HG03469 (cell line): ENCODE results near the gene MSI2.

ENCODE experiments used
- ATAC-seq: cut with Tn5 transposase; IDR thresholded peaks from one replicate; pipeline ENCODE4 v1.9.1; 2021; ENCODE audit warnings: mild to moderate bottlenecking, moderate library complexity, moderate number of reproducible peaks; ENCODE audit not compliant: unreplicated experiment

Gene MSI2

GRCh38 chr17:57313097-57313835 lies 56.9 kb downstream of the MSI2 start:
- no peak for ATAC-seq

DNA sequence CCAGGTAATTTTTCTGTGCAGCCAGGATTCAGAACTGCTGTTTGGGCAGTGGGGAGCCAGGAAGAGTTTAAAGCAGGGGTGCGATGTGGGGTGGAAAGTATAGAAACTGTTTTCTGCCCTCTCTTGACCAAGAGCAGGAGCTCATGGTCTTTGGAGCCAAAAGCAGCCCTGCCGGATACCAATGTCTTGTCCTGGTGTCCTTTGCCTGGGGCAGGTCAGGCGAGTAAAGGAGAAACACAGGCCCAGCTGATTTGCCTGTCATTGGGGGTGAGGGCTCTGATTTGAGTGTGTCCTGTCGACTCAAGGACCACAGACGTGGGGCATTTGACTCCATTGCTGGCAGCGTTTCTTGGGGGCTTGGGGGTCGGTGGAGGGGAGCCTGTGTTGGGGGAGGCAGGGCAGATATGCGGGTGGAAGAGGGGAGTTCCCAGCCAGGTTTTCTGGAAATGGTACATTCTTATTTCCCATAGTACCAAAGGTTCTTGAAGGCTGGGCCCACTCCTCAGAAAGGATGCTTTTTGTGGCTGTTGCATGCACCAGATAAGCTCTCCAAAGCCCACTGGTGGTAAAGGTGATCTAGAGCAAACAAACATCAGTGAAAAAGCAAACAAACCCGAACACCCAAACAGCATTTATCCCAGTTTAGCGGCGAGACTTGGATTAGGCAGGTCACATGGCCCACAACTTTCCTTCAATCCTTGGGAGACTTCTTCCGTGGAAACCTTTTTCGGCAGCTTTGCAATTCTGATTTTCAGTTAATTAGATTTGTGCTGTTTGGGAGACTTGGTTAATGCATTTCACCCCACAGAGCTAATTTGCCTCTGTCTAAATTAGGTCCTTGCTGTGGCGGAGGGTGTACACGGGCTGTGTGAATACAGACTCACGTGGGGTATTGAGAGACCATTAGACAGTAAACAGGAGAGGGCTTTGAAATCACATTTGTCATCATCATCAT lies 59.0 kb downstream of the MSI2 start:
- ATAC-seq = no peak

DNA sequence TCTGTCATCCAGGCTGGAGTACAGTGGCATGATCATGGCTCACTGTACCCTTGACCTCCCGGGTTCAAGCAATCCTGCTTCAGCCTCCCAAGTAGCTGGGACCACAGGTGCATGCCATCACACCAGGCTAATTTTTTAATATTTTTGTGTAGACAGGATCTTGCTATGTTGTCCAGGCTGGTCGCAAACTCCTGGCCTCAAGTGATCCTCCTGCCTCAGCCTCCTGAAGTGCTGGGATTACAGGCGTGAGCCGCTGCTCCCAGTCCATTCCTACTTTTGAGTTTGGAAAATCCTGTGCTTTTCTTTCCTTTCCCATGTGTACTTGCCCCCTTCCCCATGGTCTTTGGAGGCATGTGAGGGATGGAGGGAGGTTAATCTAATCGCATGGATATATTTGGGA lies 60.0 kb downstream of the MSI2 start:
- ATAC-seq = no peak

DNA sequence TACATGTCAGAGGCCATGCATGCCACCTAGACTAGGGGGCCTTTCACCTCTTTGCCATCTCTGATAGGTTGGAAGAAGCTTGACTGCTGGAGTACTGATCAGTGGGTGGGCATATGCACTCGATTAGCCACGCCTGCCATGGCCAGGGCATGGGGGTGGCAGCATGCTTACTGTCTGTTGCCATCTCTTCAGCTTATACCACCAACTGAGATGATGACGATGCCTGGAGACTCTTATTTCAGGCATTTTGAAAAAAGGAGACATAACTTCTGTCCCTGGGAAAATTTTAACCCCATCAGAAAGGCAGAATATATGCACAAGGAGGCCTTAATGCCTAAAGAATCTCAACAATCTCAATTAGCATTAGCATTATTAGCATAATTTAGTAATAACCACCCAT lies 60.8 kb downstream of the MSI2 start:
- ATAC-seq = no peak

GRCh38 chr17:57318913-57319312 lies 62.6 kb downstream of the MSI2 start:
- no peak for ATAC-seq

GRCh38 chr17:57319806-57320205 lies 63.5 kb downstream of the MSI2 start:
- no peak for ATAC-seq

DNA sequence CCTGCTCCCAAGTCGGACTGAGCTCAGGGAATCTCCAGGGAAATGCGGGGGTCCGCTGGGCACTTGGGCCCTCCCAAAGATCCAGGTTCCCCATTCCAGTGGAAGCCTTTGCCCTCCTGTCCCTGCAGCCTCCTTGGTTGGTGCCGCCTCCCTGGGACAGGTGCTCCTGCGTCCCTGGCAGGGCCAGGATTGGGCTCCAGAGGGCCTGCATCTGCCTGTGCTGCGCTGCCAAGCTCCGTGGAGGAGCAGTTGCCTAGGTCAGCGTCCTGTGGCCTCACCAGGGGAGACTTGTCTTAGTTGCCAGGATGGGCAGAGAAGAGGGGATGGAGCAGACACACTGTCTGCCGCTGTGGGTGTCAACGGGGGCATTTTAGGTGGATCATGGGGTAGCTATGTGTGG lies 67.1 kb downstream of the MSI2 start:
- no peak for ATAC-seq

- no peak for ATAC-seq
Observed at GRCh38 chr17:57324060-57324459, 67.7 kb downstream of the MSI2 start.

DNA sequence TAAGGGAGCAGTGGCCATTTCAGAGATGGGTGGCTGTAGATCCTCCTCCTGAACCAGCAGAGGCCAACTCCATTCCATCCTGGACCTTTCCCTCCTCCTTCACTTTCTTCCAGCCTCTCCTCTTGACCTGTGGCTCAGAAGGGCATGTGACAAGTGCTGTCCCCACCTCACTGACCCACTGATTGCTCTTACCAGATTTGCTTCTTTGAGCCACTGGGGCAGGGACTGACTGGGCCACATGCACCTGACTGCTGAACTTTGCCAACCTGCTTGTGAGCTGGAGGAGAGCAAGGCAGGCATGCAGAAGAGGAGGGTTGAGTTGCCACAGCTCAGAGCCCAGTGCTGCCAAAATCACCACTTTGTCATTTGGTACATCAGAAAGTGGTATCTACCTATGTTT lies 68.3 kb downstream of the MSI2 start:
- ATAC-seq = no peak

DNA sequence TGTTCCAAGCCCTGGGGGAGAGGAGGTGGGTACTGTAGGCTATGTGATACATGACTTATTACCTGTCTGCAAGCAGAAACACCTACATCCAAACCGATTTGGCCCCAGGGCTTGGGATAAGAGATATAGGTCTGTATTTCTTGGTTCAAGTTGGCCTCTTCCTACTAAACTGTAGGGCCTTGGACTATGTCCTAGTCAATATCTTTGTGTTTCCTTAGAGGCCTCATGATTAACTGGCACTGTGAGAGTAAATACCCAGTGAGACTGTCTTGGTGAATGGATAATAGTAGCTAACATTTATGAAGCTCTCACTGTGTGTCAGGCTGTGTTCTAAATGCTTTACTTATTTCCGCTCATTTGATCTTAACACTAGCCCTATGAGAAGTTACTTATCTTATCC lies 70.0 kb downstream of the MSI2 start:
- ATAC-seq = no peak

DNA sequence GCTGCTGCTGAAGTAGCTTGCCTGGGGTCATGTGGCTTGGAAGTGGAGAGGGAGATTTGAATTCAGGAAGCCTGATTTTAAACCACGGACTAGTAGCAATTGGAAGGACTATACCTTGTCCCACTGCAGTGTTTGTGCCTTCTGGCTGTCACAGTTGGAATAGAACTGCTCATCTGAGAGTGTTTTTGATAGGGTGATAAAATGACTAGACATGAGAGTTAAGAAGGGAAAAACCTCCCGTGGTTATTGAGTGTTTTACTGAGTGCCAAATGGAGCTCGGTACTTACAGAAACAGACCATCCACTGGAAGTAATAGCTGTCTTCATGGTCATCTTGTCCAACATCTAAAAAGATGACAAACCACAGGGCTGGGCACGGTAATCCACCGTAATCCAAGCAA lies 70.4 kb downstream of the MSI2 start:
- ATAC-seq = no peak

DNA sequence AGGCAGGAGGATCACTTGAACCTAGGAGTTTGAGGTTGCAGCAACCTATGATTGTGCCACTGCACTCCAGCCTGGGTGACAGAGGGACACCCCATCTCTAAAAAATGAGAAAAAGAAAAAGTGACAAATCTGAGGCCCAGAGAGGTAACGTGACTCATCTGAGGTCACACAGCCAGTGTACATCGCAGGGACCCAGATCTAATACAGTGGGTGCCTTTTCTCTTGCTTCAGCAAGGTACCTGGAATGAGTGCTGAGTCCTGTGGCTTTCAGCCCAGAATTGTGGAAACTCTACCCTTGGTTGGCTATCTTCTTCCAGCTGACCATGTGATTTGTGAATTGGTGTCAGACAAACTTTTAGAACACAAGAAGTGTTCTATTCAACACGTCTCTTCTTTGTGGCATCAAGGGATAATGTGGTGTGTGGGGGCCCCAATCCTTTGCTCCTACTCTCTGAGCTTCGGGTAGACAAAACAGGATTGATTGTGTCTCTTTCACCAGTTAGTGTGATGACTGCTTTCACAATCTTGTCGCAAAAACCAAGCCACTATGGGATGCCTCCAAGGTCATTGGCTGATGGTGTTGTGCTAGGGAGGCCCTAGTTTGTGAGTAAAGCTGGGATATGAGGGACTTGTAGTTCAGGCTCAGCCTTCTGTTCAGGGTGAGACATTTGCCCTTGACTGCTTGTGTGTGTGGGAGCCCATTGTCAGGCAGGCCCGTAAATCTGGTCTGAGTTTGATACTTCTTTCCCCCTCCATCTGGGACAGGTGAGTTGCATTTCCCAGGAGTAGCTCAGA lies 71.0 kb downstream of the MSI2 start:
- ATAC-seq = no peak

- no peak for ATAC-seq
Observed at GRCh38 chr17:57328109-57328882, 72.0 kb downstream of the MSI2 start.

- no peak for ATAC-seq
Observed at GRCh38 chr17:57329380-57330214, 73.3 kb downstream of the MSI2 start.

- no peak for ATAC-seq
Observed at GRCh38 chr17:57330587-57330986, 74.3 kb downstream of the MSI2 start.

DNA sequence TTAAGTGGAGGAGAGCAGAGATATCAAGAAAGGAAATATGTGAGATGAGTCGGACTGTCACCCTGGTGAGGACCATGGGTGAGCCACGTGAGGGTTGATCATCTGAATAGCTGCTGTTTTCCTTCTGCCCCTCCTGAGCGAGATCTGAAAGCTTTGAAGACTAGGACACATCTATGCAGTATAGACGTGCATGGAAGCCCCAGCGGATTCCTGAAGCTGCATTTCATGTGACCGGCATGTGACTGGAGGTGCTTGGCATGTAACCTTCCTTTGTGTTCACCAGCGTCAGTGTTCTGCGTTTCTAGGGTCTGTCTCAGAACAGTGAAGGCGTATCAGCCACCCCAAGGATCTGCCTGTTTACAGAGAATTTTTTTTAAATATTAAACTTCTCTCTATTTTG lies 75.1 kb downstream of the MSI2 start:
- ATAC-seq = no peak

DNA sequence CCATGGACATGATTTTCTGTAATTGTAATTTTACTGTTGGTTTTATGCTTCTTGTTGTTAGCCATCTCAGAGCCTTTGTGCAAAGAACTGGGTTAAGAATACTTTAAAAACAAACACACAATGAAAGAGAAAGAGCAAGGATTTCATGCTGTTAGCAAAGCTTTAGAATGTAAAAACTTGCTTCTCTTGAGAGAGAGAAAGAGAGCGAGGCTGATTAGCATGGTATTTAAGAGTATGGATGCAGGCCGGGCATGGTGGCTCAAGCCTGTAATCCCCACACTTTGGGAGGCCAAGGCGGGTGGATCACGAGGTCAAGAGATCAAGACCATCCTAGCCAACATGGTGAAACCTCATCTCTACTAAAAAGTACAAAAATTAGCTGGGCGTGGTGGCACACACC lies 76.2 kb downstream of the MSI2 start:
- ATAC-seq = no peak

GRCh38 chr17:57335195-57335792 lies 79.0 kb downstream of the MSI2 start:
- ATAC-seq = no peak

- ATAC-seq = no peak
Observed at GRCh38 chr17:57337390-57337789, 81.1 kb downstream of the MSI2 start.
